Body of pancreas (tissue), 4 donors: ENCODE measurements around the gene ZSWIM3.
A peak's percentile ranks its signal among the peaks of the same experiment; 100 is the strongest.

ENCODE experiments used
- POLR2A ChIP-seq, 3 donors: fragments of 450-650 bp; IDR thresholded peaks; one replicate each; pipeline ENCODE4 v1.6.1; 2016; ENCODE audit warnings: antibody characterized with exemption in 3 of 3, mild to moderate bottlenecking in 2 of 3
- TF ChIP-seq, protein P1 (sequence below), 7 experiments: fragments of 450-650 bp in 4 of 7; fragments of 200-600 bp in 3 of 7; sonication (generic) in 3 of 7; IDR thresholded peaks; one replicate each; pipeline ENCODE4 v1.5.1; 2016 to 2019; ENCODE audit warnings: antibody characterized with exemption in 7 of 7

DNA sequence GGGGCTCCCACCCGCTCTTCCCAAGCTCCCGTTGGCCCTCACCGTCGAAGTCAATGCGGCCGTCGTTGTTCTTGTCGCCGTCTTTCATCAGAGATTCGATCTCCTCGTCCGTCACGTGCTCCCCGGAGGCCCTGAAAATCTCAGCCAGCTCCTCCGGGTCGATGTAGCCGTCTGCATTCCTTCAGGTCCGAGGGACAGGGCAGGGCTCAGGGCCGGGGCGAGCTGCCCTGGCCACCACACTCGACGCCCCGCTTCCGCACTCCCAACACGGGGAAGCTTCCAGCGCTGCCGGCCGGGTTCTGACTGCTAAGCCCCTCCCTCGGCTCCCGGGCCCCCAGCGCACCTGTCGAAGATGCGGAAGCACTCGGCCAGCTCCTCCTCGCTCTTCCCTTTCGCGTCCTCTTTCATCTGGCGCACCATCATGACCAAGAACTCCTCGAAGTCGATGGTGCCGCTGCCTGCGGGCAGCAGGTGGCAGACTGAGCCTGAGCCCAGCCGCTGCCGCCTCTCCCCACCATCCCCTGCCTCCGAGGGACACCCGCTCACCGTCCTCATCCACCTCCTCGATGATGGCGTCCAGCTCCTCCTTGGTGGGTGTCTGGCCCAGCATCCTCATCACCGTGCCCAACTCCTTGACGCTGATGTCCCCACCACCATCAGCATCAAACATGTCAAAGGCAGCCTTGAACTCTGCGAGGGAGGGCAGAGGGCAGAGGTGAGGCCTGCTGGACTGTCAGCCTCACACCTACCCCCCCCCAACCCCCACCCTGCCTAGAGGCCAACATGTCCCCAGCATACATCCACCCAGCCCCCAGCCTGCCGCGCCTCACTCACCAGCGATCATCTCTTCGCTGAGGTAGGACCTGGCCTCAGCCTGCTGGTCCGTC is 33.2 kb upstream of the ZSWIM3 start:
- TF ChIP-seq, protein P1, sequence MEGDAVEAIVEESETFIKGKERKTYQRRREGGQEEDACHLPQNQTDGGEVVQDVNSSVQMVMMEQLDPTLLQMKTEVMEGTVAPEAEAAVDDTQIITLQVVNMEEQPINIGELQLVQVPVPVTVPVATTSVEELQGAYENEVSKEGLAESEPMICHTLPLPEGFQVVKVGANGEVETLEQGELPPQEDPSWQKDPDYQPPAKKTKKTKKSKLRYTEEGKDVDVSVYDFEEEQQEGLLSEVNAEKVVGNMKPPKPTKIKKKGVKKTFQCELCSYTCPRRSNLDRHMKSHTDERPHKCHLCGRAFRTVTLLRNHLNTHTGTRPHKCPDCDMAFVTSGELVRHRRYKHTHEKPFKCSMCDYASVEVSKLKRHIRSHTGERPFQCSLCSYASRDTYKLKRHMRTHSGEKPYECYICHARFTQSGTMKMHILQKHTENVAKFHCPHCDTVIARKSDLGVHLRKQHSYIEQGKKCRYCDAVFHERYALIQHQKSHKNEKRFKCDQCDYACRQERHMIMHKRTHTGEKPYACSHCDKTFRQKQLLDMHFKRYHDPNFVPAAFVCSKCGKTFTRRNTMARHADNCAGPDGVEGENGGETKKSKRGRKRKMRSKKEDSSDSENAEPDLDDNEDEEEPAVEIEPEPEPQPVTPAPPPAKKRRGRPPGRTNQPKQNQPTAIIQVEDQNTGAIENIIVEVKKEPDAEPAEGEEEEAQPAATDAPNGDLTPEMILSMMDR (IDR thresholded peaks at IDR 0.05) = peak in 5 of 7 experiments; percentile 8 to 50 (median 47)
- no peak for TF ChIP-seq POLR2A (IDR thresholded peaks at IDR 0.05)
